ENCODE results near the gene BTN3A1. TPM values are rescaled to one million over a fixed set of nuclear protein-coding genes. Genes with fewer than 3 reads are reported as not detected.
A peak's percentile ranks its signal among the peaks of the same experiment; 100 is the strongest.
"Not testable (repeated sequence)": the region's sequence is repeated elsewhere in the genome, so short reads cannot be mapped to it uniquely, and the experiment has no call there.

Gene BTN3A1
- total RNA-seq, 1 donor from 2014 or later: 61.7 TPM

DNA sequence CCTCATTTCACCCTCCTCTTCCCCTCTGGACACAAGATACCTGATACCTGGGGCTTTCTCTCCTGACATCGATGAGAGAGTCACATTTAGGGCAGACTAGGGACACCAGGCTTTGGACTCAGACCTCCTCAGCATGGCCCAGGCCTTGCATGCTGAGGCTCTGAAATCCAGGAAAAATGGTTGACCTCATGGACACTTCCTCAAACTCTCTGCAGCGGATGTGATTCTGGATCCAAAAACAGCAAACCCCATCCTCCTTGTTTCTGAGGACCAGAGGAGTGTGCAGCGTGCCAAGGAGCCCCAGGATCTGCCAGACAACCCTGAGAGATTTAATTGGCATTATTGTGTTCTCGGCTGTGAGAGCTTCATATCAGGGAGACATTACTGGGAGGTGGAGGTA, 10.9 kb downstream of the BTN3A1 start:
- no peak for ATAC-seq (ENCODE audit: low read depth)
- intact Hi-C loops (cut with micrococcal nuclease): no loop called here
- Mint-ChIP-seq H3K9me3 (peaks cover 5% of the 10 kb centered on the region), H3K4me3 (no peak overlapping the region), H3K4me1 (peaks cover 27% of the 10 kb centered on the region), H3K27ac (no peak overlapping the region), H3K36me3 (ENCODE audit: low read depth) (peaks cover 69% of the 10 kb centered on the region), H3K27me3 (no peaks in the 10 kb centered on the region)
- TF ChIP-seq, protein P1, sequence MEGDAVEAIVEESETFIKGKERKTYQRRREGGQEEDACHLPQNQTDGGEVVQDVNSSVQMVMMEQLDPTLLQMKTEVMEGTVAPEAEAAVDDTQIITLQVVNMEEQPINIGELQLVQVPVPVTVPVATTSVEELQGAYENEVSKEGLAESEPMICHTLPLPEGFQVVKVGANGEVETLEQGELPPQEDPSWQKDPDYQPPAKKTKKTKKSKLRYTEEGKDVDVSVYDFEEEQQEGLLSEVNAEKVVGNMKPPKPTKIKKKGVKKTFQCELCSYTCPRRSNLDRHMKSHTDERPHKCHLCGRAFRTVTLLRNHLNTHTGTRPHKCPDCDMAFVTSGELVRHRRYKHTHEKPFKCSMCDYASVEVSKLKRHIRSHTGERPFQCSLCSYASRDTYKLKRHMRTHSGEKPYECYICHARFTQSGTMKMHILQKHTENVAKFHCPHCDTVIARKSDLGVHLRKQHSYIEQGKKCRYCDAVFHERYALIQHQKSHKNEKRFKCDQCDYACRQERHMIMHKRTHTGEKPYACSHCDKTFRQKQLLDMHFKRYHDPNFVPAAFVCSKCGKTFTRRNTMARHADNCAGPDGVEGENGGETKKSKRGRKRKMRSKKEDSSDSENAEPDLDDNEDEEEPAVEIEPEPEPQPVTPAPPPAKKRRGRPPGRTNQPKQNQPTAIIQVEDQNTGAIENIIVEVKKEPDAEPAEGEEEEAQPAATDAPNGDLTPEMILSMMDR (IDR thresholded peaks at IDR 0.05): no peak
- DNase-seq: no peak
- ChIA-PET CTCF (no interaction called here), POLR2A (interaction anchor here (0.6 kb wide), 1 partner anchor 240 kb away, joined by 5 read pairs; no protein-coding TSS in a partner anchor)

DNA sequence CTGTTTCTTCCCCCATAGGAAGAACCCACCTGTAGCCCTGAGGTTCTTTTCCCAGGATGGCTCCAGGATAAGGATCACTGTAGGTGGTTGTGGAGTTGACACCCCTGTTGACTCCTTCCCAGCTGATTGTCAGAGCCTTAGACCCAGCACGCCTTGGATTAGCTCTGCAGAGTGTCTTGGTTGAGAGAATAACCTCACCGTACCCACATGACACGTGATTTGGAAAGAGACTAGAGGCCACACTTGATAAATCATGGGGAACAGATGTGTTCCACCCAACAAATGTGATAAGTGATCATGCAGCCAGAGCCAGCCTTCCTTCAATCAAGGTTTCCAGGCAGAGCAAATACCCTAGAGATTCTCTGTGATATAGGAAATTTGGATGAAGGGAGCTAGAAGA, 12.2 kb downstream of the BTN3A1 start:
- H3K27me3 Mint-ChIP-seq: no peaks in the 10 kb centered on the region
- ChIA-PET POLR2A (interaction anchor here (0.7 to 1.0 kb wide), 3 partner anchors 11 to 1479 kb away, joined by 3 to 4 read pairs (median 4); a partner anchor contains a TSS), CTCF (interaction anchor here (1.4 kb wide), 1 partner anchor 155 kb away, joined by 6 read pairs; no protein-coding TSS in a partner anchor)
- peak overlapping the region; percentile 35 for H3K27ac Mint-ChIP-seq
- intact Hi-C loops (cut with micrococcal nuclease): no loop called here
- peaks cover 9% of the 10 kb centered on the region for H3K9me3 Mint-ChIP-seq
- H3K4me3 Mint-ChIP-seq: peak overlapping the region; percentile 38
- peaks cover 60% of the 10 kb centered on the region for H3K36me3 Mint-ChIP-seq (ENCODE audit: low read depth)
- DNase-seq (no peak), ATAC-seq (ENCODE audit: low read depth) (peak; percentile 89)
- TF ChIP-seq, protein P1 (IDR thresholded peaks at IDR 0.05): no peak
- peaks cover 27% of the 10 kb centered on the region for H3K4me1 Mint-ChIP-seq

DNA sequence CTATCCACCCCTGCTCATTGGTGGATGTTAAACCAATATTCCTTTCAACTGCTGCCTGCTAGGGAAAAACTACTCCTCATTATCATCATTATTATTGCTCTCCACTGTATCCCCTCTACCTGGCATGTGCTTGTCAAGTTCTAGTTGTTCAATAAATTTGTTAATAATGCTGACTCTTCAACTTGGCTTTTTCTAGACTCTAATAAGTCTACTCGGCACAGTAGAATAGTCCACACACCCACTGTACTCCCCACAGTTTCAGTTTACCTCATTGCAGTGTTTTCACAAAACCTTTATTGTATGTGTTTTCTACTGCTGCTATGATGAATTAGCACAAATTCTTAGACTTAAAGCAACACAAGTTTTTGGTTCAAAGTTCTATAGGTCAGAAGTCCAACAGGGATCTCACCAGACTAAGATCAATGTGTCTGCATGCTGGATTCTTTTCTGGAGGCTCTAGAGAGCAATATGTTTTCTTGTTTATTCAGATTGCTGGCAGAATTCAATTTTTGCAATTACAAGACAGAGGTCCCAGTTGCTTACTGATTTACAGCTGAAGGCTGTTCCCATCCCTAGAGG, 13.1 kb downstream of the BTN3A1 start:
- no peak for DNase-seq
- ChIA-PET POLR2A (interaction anchor here (1.0 kb wide), 1 partner anchor 142 kb away, joined by 4 read pairs; a partner anchor contains a TSS), CTCF (no interaction called here)
- TF ChIP-seq, protein P1 (IDR thresholded peaks at IDR 0.05): no peak
- peaks cover 51% of the 10 kb centered on the region for H3K36me3 Mint-ChIP-seq (ENCODE audit: low read depth)
- ATAC-seq (ENCODE audit: low read depth): no peak
- intact Hi-C loops (cut with micrococcal nuclease): no loop called here
- no peak overlapping the region for H3K27ac Mint-ChIP-seq
- no peaks in the 10 kb centered on the region for H3K27me3 Mint-ChIP-seq
- H3K4me1 Mint-ChIP-seq: peaks cover 27% of the 10 kb centered on the region
- H3K9me3 Mint-ChIP-seq: peaks cover 9% of the 10 kb centered on the region
- H3K4me3 Mint-ChIP-seq: no peak overlapping the region

DNA sequence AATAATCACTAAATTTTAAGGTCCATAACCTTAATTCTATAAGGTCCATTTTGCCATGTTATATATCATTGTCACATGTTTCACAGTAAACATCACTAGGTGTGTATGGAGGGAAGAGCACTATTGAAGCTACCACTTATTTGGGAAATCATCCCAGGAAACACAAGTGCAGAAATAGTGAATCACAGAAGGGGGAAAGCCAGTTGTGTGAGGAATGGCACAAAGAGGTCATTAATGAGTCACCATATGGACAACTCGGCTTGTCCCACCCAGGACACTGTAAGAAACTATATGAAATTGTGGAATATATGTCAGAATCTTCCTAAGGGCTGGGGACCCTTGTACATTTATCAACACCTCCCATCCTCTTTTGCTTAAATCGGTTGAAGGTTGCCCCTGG, 13.7 kb downstream of the BTN3A1 start:
- peaks cover 9% of the 10 kb centered on the region for H3K9me3 Mint-ChIP-seq
- TF ChIP-seq, protein P1 (IDR thresholded peaks at IDR 0.05): no peak
- ChIA-PET POLR2A (no interaction called here), CTCF (no interaction called here)
- H3K4me3 Mint-ChIP-seq: no peak overlapping the region
- H3K27ac Mint-ChIP-seq: no peak overlapping the region
- ATAC-seq (ENCODE audit: low read depth): no peak
- DNase-seq: no peak
- peaks cover 27% of the 10 kb centered on the region for H3K4me1 Mint-ChIP-seq
- intact Hi-C loops (cut with micrococcal nuclease): no loop called here
- H3K36me3 Mint-ChIP-seq (ENCODE audit: low read depth): peaks cover 46% of the 10 kb centered on the region
- no peaks in the 10 kb centered on the region for H3K27me3 Mint-ChIP-seq

DNA sequence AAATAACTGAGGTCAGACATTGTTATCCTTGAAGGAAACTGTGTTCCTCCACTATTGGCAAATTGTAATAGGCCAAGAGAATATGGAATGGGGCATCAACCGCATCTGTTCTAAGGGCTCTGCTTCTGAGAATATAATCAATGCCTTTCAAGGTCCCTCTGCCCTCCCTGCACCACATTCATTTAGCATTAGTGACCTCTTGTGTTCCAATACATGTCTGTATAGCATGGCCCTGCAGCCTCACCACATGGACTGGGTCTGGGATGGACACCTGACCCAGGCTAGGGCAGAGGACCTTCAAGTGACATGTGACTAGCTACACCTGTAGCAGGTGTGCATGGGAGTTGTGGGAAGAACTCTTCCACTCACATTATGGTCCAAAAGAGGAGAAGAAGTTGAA, 14.2 kb downstream of the BTN3A1 start:
- ChIA-PET CTCF (no interaction called here), POLR2A (no interaction called here)
- Mint-ChIP-seq H3K4me1 (peaks cover 27% of the 10 kb centered on the region), H3K9me3 (peaks cover 9% of the 10 kb centered on the region), H3K27ac (no peak overlapping the region), H3K4me3 (no peak overlapping the region), H3K36me3 (ENCODE audit: low read depth) (peaks cover 41% of the 10 kb centered on the region), H3K27me3 (no peaks in the 10 kb centered on the region)
- TF ChIP-seq, protein P1 (IDR thresholded peaks at IDR 0.05): no peak
- intact Hi-C loops (cut with micrococcal nuclease): no loop called here
- DNase-seq (no peak), ATAC-seq (ENCODE audit: low read depth) (no peak)

DNA sequence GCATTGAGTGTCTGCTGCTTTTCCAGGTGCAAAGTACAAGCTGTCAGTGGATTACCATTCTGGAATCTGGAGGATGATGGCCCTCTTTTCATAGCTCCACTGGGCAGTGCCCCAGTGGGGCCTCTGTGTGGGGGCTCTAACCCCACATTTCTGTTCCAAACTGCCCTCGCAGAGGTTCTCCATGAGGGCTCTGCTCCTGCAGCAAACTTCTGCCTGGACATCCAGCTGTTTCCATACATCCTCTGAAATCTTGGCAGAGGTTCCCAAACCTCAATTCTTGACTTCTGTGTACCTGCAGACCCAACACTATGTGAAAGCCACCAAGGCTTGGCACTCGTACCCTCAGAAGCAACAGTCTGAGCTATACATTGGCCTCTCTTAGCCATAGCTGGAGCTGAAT, 16.0 kb downstream of the BTN3A1 start:
- H3K4me3 Mint-ChIP-seq; ATAC-seq (ENCODE audit: low read depth); H3K9me3 Mint-ChIP-seq; H3K27ac Mint-ChIP-seq; H3K27me3 Mint-ChIP-seq; CTCF ChIA-PET; DNase-seq; intact Hi-C loops (cut with micrococcal nuclease); POLR2A ChIA-PET: not testable (repeated sequence)
- H3K36me3 Mint-ChIP-seq (ENCODE audit: low read depth): peaks cover 23% of the 10 kb centered on the region
- peaks cover 30% of the 10 kb centered on the region for H3K4me1 Mint-ChIP-seq

DNA sequence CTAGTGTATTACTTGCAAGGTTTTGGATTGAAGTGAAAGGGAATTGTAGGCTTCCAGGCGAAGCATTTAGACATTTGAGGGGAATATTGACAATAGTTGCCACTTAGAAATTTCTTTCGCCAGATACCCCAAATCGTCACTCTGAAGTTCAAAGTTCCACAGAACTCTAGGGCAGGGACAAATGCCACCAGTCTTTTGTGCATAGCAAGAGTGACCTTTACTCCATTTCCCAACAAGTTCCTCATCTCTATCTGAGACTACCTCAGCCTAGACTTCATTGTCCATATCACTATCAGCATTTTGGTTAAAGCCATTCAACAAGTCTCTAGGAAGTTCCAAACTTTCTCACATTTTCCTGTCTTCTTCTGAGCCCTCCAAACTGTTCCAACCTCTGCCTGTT, 16.7 kb downstream of the BTN3A1 start:
- ATAC-seq (ENCODE audit: low read depth); H3K27me3 Mint-ChIP-seq; intact Hi-C loops (cut with micrococcal nuclease); DNase-seq; POLR2A ChIA-PET; H3K27ac Mint-ChIP-seq; H3K9me3 Mint-ChIP-seq; H3K4me3 Mint-ChIP-seq; CTCF ChIA-PET: not testable (repeated sequence)
- peaks cover 23% of the 10 kb centered on the region for H3K4me1 Mint-ChIP-seq
- peaks cover 16% of the 10 kb centered on the region for H3K36me3 Mint-ChIP-seq (ENCODE audit: low read depth)
